C4-2B (cell line): ENCODE results near the gene MED15.

ENCODE experiments used
- H3K27ac ChIP-seq: fragments of 450-650 bp; 2 replicates; pipeline ENCODE4 v1.5.1; 2017
- ZFX ChIP-seq: fragments of 450-650 bp; IDR thresholded peaks from 2 replicates; pipeline ENCODE4 v1.6.1; 2017
- TF ChIP-seq, protein P1 (sequence below): fragments of 450-650 bp; conservative IDR thresholded peaks from 2 replicates; pipeline ENCODE4 v1.5.1; 2017; ENCODE audit warnings: mild to moderate bottlenecking

The MED15 gene

DNA sequence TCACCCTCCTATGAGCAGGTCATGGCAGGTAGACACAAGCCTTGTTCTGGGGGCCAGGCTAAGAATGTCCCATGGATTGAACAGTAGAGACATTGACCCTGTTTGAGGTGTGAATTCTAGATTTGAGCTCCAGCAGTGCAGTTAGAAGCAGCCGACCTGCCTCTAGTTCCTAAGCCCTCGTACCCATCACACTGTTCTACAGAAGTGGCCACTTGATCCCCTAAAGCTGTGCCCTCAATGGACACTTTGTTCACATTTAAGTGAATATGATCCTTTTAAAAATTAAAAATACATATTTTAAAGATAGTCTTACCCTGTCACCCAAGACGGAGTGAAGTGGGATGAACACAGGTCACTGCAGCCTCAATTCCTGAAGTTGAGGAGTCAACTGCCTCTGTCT, 122.0 kb downstream of the MED15 start:
- TF ChIP-seq, protein P1, sequence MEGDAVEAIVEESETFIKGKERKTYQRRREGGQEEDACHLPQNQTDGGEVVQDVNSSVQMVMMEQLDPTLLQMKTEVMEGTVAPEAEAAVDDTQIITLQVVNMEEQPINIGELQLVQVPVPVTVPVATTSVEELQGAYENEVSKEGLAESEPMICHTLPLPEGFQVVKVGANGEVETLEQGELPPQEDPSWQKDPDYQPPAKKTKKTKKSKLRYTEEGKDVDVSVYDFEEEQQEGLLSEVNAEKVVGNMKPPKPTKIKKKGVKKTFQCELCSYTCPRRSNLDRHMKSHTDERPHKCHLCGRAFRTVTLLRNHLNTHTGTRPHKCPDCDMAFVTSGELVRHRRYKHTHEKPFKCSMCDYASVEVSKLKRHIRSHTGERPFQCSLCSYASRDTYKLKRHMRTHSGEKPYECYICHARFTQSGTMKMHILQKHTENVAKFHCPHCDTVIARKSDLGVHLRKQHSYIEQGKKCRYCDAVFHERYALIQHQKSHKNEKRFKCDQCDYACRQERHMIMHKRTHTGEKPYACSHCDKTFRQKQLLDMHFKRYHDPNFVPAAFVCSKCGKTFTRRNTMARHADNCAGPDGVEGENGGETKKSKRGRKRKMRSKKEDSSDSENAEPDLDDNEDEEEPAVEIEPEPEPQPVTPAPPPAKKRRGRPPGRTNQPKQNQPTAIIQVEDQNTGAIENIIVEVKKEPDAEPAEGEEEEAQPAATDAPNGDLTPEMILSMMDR: no peak
- no peak for TF ChIP-seq ZFX
- H3K27ac ChIP-seq: no peak overlapping the region

DNA sequence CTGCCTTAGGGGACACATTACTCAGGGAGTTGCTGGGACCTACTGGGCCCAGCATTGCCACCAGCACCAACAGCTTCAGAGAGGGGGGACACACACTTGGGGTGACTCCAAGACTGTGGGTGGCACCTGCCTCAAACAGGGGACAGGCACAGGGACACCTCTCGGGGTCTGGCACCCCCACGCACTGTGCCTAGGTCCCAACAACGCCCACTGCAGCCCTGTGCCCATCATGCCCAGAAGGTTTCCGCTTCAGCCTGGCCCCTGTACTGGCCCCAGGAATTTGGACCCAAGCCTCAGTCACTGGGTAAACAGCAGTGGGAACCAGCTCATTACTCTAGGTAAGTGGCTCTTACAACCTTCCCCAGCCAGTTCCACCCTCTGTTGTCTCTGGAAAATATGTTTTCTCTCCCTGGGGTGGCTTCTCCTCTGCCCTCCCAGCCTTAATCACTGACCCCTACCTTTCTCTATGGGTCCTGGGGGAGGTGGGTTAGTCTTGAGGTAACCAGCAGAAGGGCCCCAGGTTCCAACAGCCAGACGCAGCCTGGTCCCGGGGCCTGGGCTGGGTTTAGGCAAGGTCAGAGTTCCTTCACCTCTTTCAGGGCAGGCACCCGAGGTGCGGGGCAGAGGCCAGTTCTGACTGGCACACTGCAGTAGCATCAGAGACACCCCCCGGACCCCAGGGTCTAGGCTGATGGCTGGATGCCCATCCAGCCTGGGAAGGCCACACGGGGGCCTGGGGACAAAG, 123.6 kb downstream of the MED15 start:
- TF ChIP-seq, protein P1: no peak
- TF ChIP-seq ZFX: no peak
- H3K27ac ChIP-seq: no peak overlapping the region

DNA sequence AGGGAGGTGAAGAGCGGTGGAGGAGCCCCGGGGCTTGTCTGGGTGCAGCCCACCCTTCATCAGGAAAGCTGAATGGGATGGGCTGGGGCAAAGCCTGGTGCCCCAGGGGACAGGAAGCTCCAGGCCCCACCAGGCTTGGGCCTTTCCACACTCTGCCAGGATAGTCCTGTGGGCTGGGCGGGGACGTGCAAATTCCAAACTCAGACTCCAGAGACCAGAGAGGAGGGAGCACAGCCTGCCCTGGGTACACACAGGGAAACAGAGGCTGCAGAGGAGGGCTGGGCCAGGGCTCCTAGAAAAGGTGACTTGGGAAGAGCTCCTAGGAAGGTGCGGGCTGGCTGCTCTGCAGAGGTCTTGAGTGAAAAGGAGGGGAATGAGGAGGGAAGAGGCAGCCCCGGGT, 124.7 kb downstream of the MED15 start:
- TF ChIP-seq, protein P1: no peak
- TF ChIP-seq ZFX: no peak
- H3K27ac ChIP-seq: no peak overlapping the region

DNA sequence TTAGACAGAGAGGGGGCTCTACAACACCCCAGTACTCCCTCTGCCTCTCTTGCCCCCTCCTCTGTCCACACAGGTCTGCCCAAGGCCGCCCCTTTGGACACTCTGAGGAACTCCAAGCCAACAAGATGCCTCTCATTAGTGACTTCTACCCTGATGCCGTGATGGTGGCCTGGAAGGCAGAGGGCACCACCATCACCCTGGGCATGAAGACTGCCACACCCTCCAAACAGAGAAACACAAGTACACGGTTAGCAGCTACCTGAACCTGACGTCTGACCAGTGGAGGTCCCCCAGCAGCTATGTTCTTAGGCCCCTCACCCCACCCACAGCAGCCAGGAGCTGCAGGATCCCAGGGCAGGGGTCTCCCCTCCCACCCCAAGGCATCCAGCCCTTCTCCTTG, 125.1 kb downstream of the MED15 start:
- TF ChIP-seq, protein P1: no peak
- no peak for TF ChIP-seq ZFX
- H3K27ac ChIP-seq: no peak overlapping the region

DNA sequence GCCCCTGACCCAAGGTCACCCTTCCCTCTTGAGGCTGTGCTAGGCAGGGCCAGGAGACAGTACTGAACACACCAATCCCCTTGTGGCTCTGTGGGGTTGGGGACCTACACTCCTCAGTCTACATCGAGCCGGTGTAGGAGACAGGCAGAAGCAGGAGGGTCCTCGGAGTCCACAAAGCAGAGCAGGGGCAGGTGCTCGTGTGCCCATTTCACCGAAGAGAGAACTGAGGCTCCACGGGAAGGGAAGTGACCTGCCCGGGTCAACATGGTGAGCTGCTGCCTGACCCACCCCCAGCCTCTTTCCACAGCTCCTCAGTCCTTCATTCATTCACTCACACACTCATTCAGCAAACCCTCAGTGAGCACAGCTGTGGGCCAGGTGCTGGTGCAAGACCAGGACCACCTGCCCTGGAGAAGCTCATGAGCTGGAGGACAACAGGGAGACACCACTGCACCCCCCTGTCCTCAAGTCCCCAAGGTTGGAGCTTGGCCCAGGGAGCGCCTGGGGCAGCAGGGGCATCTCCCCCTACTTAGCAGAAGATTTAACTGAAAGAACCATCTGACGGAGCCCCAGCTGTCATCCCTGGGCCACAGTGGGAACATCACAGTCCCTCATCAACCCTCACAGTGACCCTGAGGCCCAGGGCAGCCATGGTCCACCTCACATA, 127.3 kb downstream of the MED15 start:
- TF ChIP-seq, protein P1: no peak
- no peak for TF ChIP-seq ZFX
- no peak overlapping the region for H3K27ac ChIP-seq

DNA sequence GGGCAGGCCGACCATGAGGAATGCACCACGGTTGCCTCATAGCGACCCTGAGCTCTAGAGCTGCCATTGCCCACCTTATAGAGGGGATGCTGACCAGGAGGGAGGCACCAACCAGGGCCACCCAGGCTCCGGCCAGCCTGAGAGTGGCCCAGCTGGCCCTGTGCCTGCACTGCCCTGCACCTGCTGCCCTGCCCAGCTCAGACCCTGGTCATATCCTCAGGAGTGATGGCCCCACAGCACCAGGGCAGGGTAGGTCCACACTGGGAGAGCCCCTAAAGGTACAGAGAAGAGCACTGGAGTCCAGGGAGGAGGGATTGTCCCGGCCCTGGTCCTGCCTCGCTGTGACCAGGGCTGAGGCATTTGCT, 127.8 kb downstream of the MED15 start:
- H3K27ac ChIP-seq: no peak overlapping the region
- TF ChIP-seq, protein P1: no peak
- TF ChIP-seq ZFX: no peak

DNA sequence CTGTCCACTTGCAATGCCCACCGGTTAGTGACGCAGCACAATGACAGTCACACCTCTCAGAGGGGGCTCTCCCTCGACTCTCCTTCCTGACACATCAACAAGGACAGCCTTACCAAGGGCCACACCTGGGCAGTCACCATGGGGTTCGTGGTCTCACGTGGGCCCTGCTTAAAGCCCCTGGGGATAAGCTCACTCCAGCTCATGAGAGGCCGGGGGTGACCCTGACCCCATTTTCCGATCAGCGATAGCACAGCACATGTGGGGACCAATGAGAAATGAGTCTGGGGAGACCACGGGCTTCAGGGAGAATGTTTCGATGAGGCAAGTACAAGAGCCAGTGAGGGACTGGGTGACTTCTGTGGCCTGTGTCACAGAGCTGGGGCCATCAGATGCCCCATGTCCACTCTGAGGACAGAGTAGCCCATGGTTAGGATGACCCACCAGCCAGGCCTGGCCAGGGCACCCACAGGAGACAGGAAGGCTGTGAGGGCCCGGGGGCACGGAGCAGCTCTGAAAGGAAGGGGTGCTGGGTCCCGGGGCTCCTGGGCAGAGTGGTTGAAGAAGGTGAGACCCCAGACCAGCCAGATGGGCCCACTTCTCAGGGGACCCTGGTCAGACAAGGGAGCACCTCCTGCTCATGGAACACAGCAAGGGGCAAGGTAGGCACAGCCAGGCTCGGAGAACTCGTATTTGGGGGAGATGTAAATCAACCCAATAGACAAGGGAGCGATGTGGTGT, 128.8 kb downstream of the MED15 start:
- H3K27ac ChIP-seq: no peak overlapping the region
- TF ChIP-seq, protein P1: no peak
- no peak for TF ChIP-seq ZFX
